GM12872 (cell line): ENCODE data around the gene ACVR1B.

ENCODE experiments used
- CTCF ChIP-seq: IDR thresholded peaks from 3 replicates; pipeline ENCODE4 v1.5.1; 2011; ENCODE audit warnings: low read depth, mild to moderate bottlenecking, low read length, moderate library complexity; ENCODE audit not compliant: insufficient read depth

ACVR1B gene

GRCh38 chr12:51941011-51941581 is 10.4 kb upstream of the ACVR1B start:
- no peak for TF ChIP-seq CTCF

- TF ChIP-seq CTCF, result no peak
Measured at GRCh38 chr12:51941604-51942003, 9.9 kb upstream of the ACVR1B start.

GRCh38 chr12:51942056-51942455 is 9.4 kb upstream of the ACVR1B start:
- no peak for TF ChIP-seq CTCF

- TF ChIP-seq CTCF, result no peak
Measured at GRCh38 chr12:51942501-51943000, 8.9 kb upstream of the ACVR1B start.

GRCh38 chr12:51943346-51943745 is 8.2 kb upstream of the ACVR1B start:
- TF ChIP-seq CTCF, result no peak

- TF ChIP-seq CTCF, result no peak
Measured at GRCh38 chr12:51944608-51945233, 6.8 kb upstream of the ACVR1B start.

- no peak for TF ChIP-seq CTCF
Measured at GRCh38 chr12:51947246-51947996, 4.1 kb upstream of the ACVR1B start.
